Neural crest cell (in vitro differentiated cells): ENCODE measurements around the gene LARGE1. TPM values are rescaled to one million over a fixed set of nuclear protein-coding genes. Genes with fewer than 3 reads are reported as not detected.

Experiments
- DNase-seq: peaks from one replicate; pipeline ENCODE4 v3.0.0; 2021; ENCODE audit warnings: low read depth, mixed read lengths, low spot score
- H3K27ac Mint-ChIP-seq: one replicate; pipeline ENCODE4 v1.8.0; 2021; ENCODE audit warnings: mild to moderate bottlenecking, mixed read lengths; ENCODE audit not compliant: unreplicated experiment
- H3K27me3 Mint-ChIP-seq: 2 replicates; pipeline ENCODE4 v1.8.0; 2021; ENCODE audit warnings: low read depth, mild to moderate bottlenecking, mixed read lengths
- H3K36me3 Mint-ChIP-seq: 2 replicates; pipeline ENCODE4 v1.8.0; 2021; ENCODE audit warnings: low read depth, mild to moderate bottlenecking, mixed read lengths
- H3K4me1 Mint-ChIP-seq: 2 replicates; pipeline ENCODE4 v1.8.0; 2021; ENCODE audit warnings: mixed read lengths
- H3K4me3 Mint-ChIP-seq: one replicate; pipeline ENCODE4 v1.8.0; 2021; ENCODE audit warnings: mild to moderate bottlenecking, mixed read lengths
- H3K9me3 Mint-ChIP-seq: 2 replicates; pipeline ENCODE4 v1.8.0; 2021; ENCODE audit warnings: mixed read lengths
- CTCF ChIP-seq: fragments of 200-600 bp; sonication (generic); conservative IDR thresholded peaks from 2 replicates; pipeline ENCODE4 v1.5.0; 2021; ENCODE audit warnings: antibody characterized with exemption, mild to moderate bottlenecking
- total RNA-seq: library from RNA; stranded (reverse); gene quantifications from 2 replicates; pipeline ENCODE4 v1.2.1, GENCODE V29; 2021

The LARGE1 gene
- total RNA-seq, 1 donor from 2014 or later = 33.0 TPM

GRCh38 chr22:33391298-33391697 lies 529.0 kb downstream of the LARGE1 start:
- no peak for TF ChIP-seq CTCF
- DNase-seq = no peak
- Mint-ChIP-seq H3K36me3 (no peaks in the 10 kb centered on the region), H3K4me3 (no peak overlapping the region), H3K27ac (peak overlapping the region; percentile 78), H3K27me3 (no peaks in the 10 kb centered on the region), H3K4me1 (no peaks in the 10 kb centered on the region), H3K9me3 (no peaks in the 10 kb centered on the region)

- H3K27ac Mint-ChIP-seq = no peak overlapping the region
- no peak for TF ChIP-seq CTCF
- H3K4me1 Mint-ChIP-seq = no peaks in the 10 kb centered on the region
- H3K9me3 Mint-ChIP-seq = no peaks in the 10 kb centered on the region
- H3K36me3 Mint-ChIP-seq = no peaks in the 10 kb centered on the region
- H3K4me3 Mint-ChIP-seq = no peak overlapping the region
- no peak for DNase-seq
- H3K27me3 Mint-ChIP-seq = no peaks in the 10 kb centered on the region
Measured at GRCh38 chr22:33389936-33390335, 530.3 kb downstream of the LARGE1 start.

- H3K4me3 Mint-ChIP-seq = no peak overlapping the region
- H3K27me3 Mint-ChIP-seq = no peaks in the 10 kb centered on the region
- DNase-seq = no peak
- H3K4me1 Mint-ChIP-seq = no peaks in the 10 kb centered on the region
- peaks cover 3% of the 10 kb centered on the region for H3K36me3 Mint-ChIP-seq
- TF ChIP-seq CTCF = no peak
- H3K9me3 Mint-ChIP-seq = no peaks in the 10 kb centered on the region
- H3K27ac Mint-ChIP-seq = no peak overlapping the region
Measured at GRCh38 chr22:33386270-33386669, 534.0 kb downstream of the LARGE1 start.

GRCh38 chr22:33385611-33386010 lies 534.7 kb downstream of the LARGE1 start:
- Mint-ChIP-seq H3K27ac (no peak overlapping the region), H3K9me3 (no peaks in the 10 kb centered on the region), H3K4me3 (no peak overlapping the region), H3K36me3 (peaks cover 5% of the 10 kb centered on the region), H3K4me1 (no peaks in the 10 kb centered on the region), H3K27me3 (no peaks in the 10 kb centered on the region)
- no peak for DNase-seq
- TF ChIP-seq CTCF = no peak

- no peak for TF ChIP-seq CTCF
- no peak overlapping the region for H3K27ac Mint-ChIP-seq
- no peak for DNase-seq
- peaks cover 18% of the 10 kb centered on the region for H3K36me3 Mint-ChIP-seq
- H3K27me3 Mint-ChIP-seq = no peaks in the 10 kb centered on the region
- no peak overlapping the region for H3K4me3 Mint-ChIP-seq
- H3K9me3 Mint-ChIP-seq = peaks cover 6% of the 10 kb centered on the region
- H3K4me1 Mint-ChIP-seq = no peaks in the 10 kb centered on the region
Measured at GRCh38 chr22:33382436-33382835, 537.8 kb downstream of the LARGE1 start.
